ENCODE results near the gene SPATA1. TPM values are rescaled to one million over a fixed set of nuclear protein-coding genes. Genes with fewer than 3 reads are reported as not detected.
A peak's percentile ranks its signal among the peaks of the same experiment; 100 is the strongest.

Gene SPATA1
- total and polyA plus RNA-seq, 4 donors, result 0.90 to 2.4 (median 1.4) TPM

- no peak for DNase-seq (ENCODE audit: low read depth in 4 of 6, low spot score in 6 of 6)
- Histone ChIP-seq H3K9me3 (ENCODE audit: control insufficient read depth, insufficient read depth, low read length) (no peaks in the 10 kb centered on the region), H3K4me3 (ENCODE audit: low read depth, low read length) (no peak overlapping the region), H3K27ac (ENCODE audit: low read depth, low read length) (no peak overlapping the region), H3K27me3 (ENCODE audit: control insufficient read depth, insufficient read depth, low read length) (no peaks in the 10 kb centered on the region), H3K4me1 (ENCODE audit: control insufficient read depth, insufficient read depth, low read length) (no peaks in the 10 kb centered on the region), H3K36me3 (ENCODE audit: control insufficient read depth, insufficient read depth, low read length) (no peaks in the 10 kb centered on the region)
- WGBS (ENCODE audit: insufficient coverage), result no CpG with 5 or more reads among the region's 4 CpGs
These were observed 35.5 kb downstream of the SPATA1 start for GRCh38 chr1:84541679-84542078.

GRCh38 chr1:84550826-84551225 lies 44.6 kb downstream of the SPATA1 start:
- no peaks in the 10 kb centered on the region for H3K4me1 ChIP-seq (ENCODE audit: control insufficient read depth, insufficient read depth, low read length)
- no CpG with 5 or more reads among the region's 2 CpGs for WGBS (ENCODE audit: insufficient coverage)
- DNase-seq (ENCODE audit: low read depth in 4 of 6, low spot score in 6 of 6), result peak in 1 of 6 donors; percentile 53
- H3K4me3 ChIP-seq (ENCODE audit: low read depth, low read length), result no peak overlapping the region
- no peaks in the 10 kb centered on the region for H3K27me3 ChIP-seq (ENCODE audit: control insufficient read depth, insufficient read depth, low read length)
- no peaks in the 10 kb centered on the region for H3K9me3 ChIP-seq (ENCODE audit: control insufficient read depth, insufficient read depth, low read length)
- H3K36me3 ChIP-seq (ENCODE audit: control insufficient read depth, insufficient read depth, low read length), result no peaks in the 10 kb centered on the region
- no peak overlapping the region for H3K27ac ChIP-seq (ENCODE audit: low read depth, low read length)

- Histone ChIP-seq H3K27me3 (ENCODE audit: control insufficient read depth, insufficient read depth, low read length) (no peaks in the 10 kb centered on the region), H3K27ac (ENCODE audit: low read depth, low read length) (no peak overlapping the region), H3K36me3 (ENCODE audit: control insufficient read depth, insufficient read depth, low read length) (no peaks in the 10 kb centered on the region), H3K4me1 (ENCODE audit: control insufficient read depth, insufficient read depth, low read length) (no peaks in the 10 kb centered on the region), H3K4me3 (ENCODE audit: low read depth, low read length) (no peak overlapping the region), H3K9me3 (ENCODE audit: control insufficient read depth, insufficient read depth, low read length) (no peaks in the 10 kb centered on the region)
- DNase-seq (ENCODE audit: low read depth in 4 of 6, low spot score in 6 of 6), result no peak
These were observed 63.0 kb downstream of the SPATA1 start for GRCh38 chr1:84569216-84569615.

DNA sequence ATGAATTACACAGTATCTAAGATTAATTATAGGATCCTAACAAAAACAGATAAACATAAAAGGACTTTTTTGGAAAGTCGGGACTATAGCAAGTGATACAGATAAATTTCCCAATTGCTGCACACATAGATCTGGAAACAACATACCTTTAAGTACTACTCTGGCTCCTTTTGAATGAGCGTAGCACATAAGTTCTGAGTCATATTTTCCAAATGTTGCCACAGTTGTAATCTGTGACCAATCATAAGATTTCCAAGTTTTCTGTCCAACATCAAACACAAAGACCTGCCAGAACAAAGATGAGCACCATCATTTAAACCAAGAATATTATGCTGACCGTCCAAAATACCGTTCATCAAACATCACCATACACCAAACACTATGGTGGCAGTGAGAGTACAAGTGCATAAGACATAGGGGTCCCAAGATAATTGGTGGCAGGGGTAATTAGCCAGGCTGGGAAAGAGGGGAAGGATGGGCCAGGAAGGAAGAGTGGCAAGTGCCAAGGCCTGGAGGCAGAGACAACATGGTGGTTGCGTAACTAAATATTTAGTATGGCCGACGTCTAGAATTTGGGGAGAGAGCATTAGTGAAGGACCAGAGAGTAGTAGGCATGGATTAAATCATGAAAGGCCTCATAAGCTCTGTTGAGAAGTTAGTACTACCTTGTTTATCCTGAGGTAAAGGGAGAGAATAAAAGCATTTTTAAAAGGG lies 64.4 kb downstream of the SPATA1 start:
- H3K36me3 ChIP-seq (ENCODE audit: control insufficient read depth, insufficient read depth, low read length), result no peaks in the 10 kb centered on the region
- WGBS (ENCODE audit: insufficient coverage), result 85% methylated on average over 5 of the region's 7 CpGs
- DNase-seq (ENCODE audit: low read depth in 4 of 6, low spot score in 6 of 6), result no peak
- no peaks in the 10 kb centered on the region for H3K27me3 ChIP-seq (ENCODE audit: control insufficient read depth, insufficient read depth, low read length)
- no peak overlapping the region for H3K4me3 ChIP-seq (ENCODE audit: low read depth, low read length)
- H3K27ac ChIP-seq (ENCODE audit: low read depth, low read length), result no peak overlapping the region
- no peaks in the 10 kb centered on the region for H3K9me3 ChIP-seq (ENCODE audit: control insufficient read depth, insufficient read depth, low read length)
- H3K4me1 ChIP-seq (ENCODE audit: control insufficient read depth, insufficient read depth, low read length), result no peaks in the 10 kb centered on the region

DNA sequence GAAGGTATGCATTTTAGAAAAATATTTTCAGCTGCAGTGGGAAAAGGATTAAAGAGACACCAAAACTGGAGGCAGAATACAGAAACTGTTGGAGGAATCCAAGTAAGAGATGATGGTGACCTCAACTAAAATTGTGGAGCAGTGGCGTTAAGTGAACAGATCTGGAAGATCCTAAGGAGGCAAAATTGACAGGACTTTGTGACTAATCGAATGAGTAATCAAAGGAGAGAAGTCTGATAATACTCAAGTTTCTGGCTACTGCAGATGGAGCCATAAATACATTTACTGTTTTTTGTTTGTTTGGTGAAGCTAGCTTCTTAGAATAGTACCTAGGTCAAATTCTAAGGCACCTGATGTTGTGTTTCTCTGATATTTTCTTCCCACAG lies 65.0 kb downstream of the SPATA1 start:
- H3K4me3 ChIP-seq (ENCODE audit: low read depth, low read length), result no peak overlapping the region
- H3K27ac ChIP-seq (ENCODE audit: low read depth, low read length), result no peak overlapping the region
- no peaks in the 10 kb centered on the region for H3K9me3 ChIP-seq (ENCODE audit: control insufficient read depth, insufficient read depth, low read length)
- H3K27me3 ChIP-seq (ENCODE audit: control insufficient read depth, insufficient read depth, low read length), result no peaks in the 10 kb centered on the region
- no peaks in the 10 kb centered on the region for H3K36me3 ChIP-seq (ENCODE audit: control insufficient read depth, insufficient read depth, low read length)
- 92% methylated on average over 2 of the region's 2 CpGs for WGBS (ENCODE audit: insufficient coverage)
- no peaks in the 10 kb centered on the region for H3K4me1 ChIP-seq (ENCODE audit: control insufficient read depth, insufficient read depth, low read length)
- DNase-seq (ENCODE audit: low read depth in 4 of 6, low spot score in 6 of 6), result no peak

- Histone ChIP-seq H3K9me3 (ENCODE audit: control insufficient read depth, insufficient read depth, low read length) (no peaks in the 10 kb centered on the region), H3K4me3 (ENCODE audit: low read depth, low read length) (peak overlapping the region; percentile 64), H3K36me3 (ENCODE audit: control insufficient read depth, insufficient read depth, low read length) (no peaks in the 10 kb centered on the region), H3K4me1 (ENCODE audit: control insufficient read depth, insufficient read depth, low read length) (no peaks in the 10 kb centered on the region), H3K27me3 (ENCODE audit: control insufficient read depth, insufficient read depth, low read length) (no peaks in the 10 kb centered on the region), H3K27ac (ENCODE audit: low read depth, low read length) (peak overlapping the region; percentile 69)
- 0% methylated on average over 1 of the region's 5 CpGs for whole genome bisulfite sequencing (ENCODE audit: insufficient coverage)
- DNase-seq (ENCODE audit: low read depth in 4 of 6, low spot score in 6 of 6), result no peak
These were observed 67.3 kb downstream of the SPATA1 start for GRCh38 chr1:84573481-84573966.

DNA sequence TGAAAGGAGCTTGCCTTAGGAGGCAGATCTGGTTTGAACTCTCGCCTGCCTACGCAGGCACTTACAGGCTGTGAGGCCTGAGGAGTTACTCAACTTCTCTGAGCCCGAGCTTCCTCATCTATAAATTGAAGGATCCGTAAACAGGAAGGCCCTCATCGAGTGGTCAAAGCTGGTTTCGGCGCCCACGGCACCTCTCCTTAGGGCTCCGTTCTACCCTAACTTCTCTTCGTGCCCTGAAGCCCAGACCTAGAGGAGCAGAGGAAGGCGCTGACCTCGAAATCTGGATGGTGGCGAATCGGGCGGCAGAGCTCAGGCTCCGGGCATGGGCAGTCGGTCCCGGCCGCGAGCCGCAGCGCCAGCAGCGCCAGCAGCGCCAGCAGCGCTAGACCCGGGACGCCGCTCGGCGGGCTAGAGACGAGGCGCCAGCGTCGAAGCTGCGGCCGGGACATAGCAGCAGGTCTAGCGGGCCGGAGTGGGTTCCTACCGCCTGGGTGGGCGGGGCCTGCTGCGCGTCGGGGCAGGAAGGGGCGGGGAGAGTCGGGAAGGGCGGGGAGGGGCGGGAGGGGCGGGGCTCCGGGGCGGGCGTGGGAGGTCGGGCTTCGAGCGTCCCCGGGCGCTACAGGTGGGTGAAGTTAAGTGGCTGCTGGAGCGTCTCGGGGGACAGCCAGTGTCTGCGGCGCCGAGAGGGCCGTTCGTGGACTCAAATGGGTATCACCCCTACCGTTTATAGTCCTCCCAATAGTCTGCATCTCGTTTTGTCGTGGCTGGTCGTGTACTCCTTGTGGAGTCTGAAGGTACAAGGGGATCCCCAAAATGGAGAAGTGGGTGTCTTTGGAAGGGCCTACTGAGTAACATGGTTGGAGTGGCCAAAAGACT lies 68.0 kb downstream of the SPATA1 start, which contains the start of gene CTBS:
CTBS (minus strand) TSS at position 474 of the 876 bp plus-strand sequence; CDS start at position 449, 25 bp downstream.
- peak; percentile 47 to 91 (median 56) for DNase-seq (ENCODE audit: low read depth in 4 of 6, low spot score in 6 of 6)
- Histone ChIP-seq H3K27ac (ENCODE audit: low read depth, low read length) (peak within 1 kb of the TSS; percentile 69), H3K4me3 (ENCODE audit: low read depth, low read length) (peak within 1 kb of the TSS; percentile 64), H3K27me3 (ENCODE audit: control insufficient read depth, insufficient read depth, low read length) (no peaks in the 10 kb centered on the region), H3K4me1 (ENCODE audit: control insufficient read depth, insufficient read depth, low read length) (no peaks in the 10 kb centered on the region), H3K36me3 (ENCODE audit: control insufficient read depth, insufficient read depth, low read length) (no peaks in the 10 kb centered on the region), H3K9me3 (ENCODE audit: control insufficient read depth, insufficient read depth, low read length) (no peaks in the 10 kb centered on the region)
- under 1% methylated on average over 44 of the region's 67 CpGs for WGBS (ENCODE audit: insufficient coverage)

- Histone ChIP-seq H3K36me3 (ENCODE audit: control insufficient read depth, insufficient read depth, low read length) (no peaks in the 10 kb centered on the region), H3K4me3 (ENCODE audit: low read depth, low read length) (peak overlapping the region; percentile 64), H3K27ac (ENCODE audit: low read depth, low read length) (no peak overlapping the region), H3K9me3 (ENCODE audit: control insufficient read depth, insufficient read depth, low read length) (no peaks in the 10 kb centered on the region), H3K27me3 (ENCODE audit: control insufficient read depth, insufficient read depth, low read length) (no peaks in the 10 kb centered on the region), H3K4me1 (ENCODE audit: control insufficient read depth, insufficient read depth, low read length) (no peaks in the 10 kb centered on the region)
- DNase-seq (ENCODE audit: low read depth in 4 of 6, low spot score in 6 of 6), result no peak
- WGBS (ENCODE audit: insufficient coverage), result 83% methylated on average over 1 of the region's 7 CpGs
These were observed 68.8 kb downstream of the SPATA1 start for GRCh38 chr1:84574936-84575335.

GRCh38 chr1:84581648-84582047 lies 75.5 kb downstream of the SPATA1 start:
- Histone ChIP-seq H3K36me3 (ENCODE audit: control insufficient read depth, insufficient read depth, low read length) (no peaks in the 10 kb centered on the region), H3K9me3 (ENCODE audit: control insufficient read depth, insufficient read depth, low read length) (no peaks in the 10 kb centered on the region), H3K27ac (ENCODE audit: low read depth, low read length) (no peak overlapping the region), H3K4me3 (ENCODE audit: low read depth, low read length) (no peak overlapping the region), H3K4me1 (ENCODE audit: control insufficient read depth, insufficient read depth, low read length) (peaks cover 3% of the 10 kb centered on the region), H3K27me3 (ENCODE audit: control insufficient read depth, insufficient read depth, low read length) (no peaks in the 10 kb centered on the region)
- no CpG with 5 or more reads among the region's 3 CpGs for WGBS (ENCODE audit: insufficient coverage)
- no peak for DNase-seq (ENCODE audit: low read depth in 4 of 6, low spot score in 6 of 6)

Data from spinal cord (tissue), 10 donors.